GM18498 (cell line): ENCODE data around the gene HSD11B2.

ENCODE experiments used
- ATAC-seq: cut with Tn5 transposase; IDR thresholded peaks from one replicate; pipeline ENCODE4 v1.9.1; 2021; ENCODE audit warnings: mild to moderate bottlenecking, moderate library complexity; ENCODE audit not compliant: unreplicated experiment

HSD11B2 gene

DNA sequence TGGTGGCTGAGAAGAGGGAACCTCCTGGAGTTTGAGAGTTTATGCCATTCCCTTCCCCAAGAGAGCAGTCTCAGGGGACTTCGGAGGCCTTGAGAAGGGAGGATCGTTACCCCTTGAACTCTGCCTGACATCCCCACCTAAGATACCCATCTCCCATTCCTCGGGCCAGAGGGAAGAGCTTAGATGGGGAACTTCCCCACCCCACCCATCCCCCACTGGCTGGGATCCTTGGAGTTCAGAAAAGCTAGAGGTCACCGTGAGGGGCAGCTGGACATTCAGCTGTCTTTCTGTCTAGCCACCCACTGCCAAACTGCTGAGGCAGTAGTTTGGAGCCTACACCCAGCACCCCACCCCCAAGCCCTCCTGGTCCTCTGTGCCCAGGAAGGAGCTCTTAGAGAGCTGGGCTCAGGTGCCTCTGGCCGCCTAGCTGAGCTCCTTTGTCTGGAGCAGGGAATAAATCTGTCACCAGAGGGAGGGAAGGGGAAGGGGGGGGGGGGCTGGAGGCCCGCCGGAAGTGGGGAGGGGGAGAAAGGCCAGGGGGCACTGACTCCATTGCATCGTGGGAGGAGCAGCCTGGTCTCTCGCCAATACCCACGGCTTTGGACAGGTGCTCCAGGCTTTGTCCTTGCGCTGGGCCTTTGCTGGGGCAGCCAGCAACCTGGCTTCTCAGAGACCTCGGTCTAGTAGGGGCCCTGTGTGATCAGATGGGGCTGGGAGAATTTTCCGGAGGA lies 1.0 kb downstream of the HSD11B2 start:
- ATAC-seq, result no peak

DNA sequence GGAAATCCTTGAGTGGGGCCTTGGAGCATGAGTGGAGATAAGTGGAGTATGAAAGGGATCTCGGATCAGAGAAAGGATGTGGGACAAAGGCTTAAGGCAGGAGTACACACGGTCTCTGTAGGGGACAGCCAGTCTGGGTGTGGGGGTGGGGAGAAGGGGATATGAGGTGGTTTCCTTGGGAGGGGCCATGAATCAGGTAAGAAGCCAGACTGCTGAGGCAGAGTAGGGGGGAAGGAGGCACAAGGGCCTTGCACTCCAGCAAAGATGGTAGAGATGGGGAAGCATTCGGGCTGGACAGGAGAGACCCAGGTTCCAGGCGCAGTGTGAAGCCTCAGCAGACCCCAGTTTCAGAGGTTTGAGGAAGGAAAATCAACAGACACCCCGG lies 1.6 kb downstream of the HSD11B2 start:
- no peak for ATAC-seq

DNA sequence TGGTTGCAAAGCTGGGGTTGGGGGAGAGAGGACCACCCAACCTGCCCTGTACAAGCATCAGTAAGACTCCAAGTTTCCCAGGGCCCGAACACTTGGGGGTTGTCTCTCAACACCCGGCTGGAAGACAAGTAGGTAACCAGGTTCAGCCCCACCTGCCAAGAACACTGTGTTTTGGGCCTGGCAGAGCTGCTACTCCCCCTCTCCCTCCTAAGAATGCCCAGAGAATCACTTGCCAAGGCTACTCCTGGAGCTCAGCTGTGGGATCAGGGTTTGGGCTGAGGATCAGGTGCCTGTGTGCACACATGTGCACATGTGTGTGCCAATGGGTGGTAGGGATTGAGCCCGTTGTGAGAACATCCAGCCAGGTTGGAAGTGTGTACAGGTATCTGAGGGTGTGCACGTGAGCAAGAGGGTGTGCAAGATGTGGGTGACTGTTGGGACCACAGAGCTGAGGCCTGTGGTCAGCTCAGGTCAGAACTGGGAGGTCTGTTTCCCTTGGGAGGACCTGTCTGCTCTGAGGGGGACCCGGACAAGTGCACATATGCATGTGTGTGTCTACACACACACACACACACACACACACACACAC lies 2.3 kb downstream of the HSD11B2 start:
- no peak for ATAC-seq

DNA sequence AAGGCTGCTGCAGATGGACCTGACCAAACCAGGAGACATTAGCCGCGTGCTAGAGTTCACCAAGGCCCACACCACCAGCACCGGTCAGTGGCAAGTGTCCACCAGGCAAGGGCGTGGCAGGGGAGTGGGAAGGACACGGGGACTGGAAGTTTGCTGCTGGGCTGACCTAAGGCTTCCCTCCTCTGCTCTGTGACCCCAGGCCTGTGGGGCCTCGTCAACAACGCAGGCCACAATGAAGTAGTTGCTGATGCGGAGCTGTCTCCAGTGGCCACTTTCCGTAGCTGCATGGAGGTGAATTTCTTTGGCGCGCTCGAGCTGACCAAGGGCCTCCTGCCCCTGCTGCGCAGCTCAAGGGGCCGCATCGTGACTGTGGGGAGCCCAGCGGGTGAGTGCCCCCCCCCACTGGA lies 4.8 kb downstream of the HSD11B2 start:
- ATAC-seq, result no peak

DNA sequence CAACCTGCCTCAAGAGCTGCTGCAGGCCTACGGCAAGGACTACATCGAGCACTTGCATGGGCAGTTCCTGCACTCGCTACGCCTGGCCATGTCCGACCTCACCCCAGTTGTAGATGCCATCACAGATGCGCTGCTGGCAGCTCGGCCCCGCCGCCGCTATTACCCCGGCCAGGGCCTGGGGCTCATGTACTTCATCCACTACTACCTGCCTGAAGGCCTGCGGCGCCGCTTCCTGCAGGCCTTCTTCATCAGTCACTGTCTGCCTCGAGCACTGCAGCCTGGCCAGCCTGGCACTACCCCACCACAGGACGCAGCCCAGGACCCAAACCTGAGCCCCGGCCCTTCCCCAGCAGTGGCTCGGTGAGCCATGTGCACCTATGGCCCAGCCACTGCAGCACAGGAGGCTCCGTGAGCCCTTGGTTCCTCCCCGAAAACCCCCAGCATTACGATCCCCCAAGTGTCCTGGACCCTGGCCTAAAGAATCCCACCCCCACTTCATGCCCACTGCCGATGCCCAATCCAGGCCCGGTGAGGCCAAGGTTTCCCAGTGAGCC lies 5.8 kb downstream of the HSD11B2 start:
- no peak for ATAC-seq

DNA sequence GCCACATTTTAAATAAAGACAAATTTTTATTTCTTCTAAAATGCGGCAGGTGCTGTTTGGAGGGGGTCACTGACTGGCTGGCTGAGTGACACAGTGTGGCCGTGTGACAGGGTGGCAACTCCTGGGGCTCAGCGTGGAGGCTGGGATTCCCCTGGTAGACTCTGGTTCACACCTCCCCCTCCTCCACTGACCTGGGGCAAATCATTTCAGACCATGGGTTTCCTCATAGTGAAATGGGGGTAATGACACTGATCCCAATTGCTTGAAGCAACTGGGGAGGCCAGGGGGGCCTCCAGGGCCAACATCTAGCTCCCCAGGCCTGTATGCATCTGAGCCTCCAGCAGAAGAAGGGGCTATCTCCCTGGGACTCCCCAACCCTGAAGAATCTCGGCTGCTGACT lies 6.6 kb downstream of the HSD11B2 start:
- no peak for ATAC-seq

DNA sequence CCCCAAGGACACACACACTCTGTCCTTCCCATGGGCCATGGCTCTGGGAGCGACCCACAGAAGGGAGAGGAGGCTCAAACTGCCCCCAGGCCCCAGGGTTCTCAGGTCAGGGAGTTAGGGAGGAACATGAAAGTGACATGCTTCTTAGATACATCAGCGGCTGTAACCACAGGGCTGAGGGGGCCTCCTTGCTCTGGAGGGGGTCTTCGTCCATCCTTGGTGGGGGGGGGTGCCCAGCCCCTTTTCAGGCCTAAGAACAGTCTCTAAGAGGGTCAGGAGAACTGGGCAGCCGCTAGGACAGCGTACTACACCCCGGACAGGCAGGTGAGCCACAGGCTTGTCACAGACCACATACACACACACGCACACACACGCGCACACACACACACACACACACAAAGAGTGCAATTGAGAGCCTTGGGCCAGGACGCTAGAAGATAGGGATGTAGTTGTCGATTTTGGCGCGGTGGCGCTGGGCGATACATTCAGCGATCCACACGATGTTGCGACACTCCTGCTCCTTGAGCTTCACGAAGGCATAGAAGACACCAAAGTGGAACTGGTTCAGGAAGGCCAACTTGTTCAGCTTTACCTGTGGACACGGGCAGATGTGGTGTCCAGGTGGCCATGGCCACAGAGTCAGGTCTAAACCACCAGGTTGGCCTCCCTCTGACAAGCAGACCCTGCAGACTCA lies 7.3 kb downstream of the HSD11B2 start:
- no peak for ATAC-seq

DNA sequence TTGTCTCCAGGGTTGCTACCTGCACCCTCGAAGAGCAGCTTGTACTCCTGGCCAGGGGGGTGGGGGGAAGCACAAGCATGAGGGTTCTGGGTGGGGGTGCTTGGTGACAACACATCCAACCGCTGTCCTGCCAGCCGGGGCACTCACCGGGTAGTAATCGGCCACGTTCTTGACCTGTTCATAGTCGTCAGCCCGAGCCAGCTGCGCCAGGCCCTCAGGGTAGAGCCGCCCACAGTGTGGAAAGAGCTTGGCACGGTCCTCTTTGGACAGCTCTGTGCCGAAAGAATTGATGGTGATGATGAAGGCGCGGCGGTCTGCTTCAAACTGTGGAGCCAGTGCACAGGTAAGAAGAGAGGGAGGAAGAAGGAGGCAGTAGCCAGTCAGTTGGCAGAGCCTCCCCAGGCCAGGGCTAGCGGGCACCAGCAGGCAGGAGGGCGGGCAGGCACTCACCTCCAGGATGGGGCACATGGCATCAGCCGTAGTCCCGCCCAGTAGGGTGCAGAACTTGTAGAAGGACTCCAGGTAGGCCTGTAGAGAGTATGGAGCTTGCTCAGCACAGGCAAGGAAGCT lies 8.0 kb downstream of the HSD11B2 start:
- no peak for ATAC-seq

DNA sequence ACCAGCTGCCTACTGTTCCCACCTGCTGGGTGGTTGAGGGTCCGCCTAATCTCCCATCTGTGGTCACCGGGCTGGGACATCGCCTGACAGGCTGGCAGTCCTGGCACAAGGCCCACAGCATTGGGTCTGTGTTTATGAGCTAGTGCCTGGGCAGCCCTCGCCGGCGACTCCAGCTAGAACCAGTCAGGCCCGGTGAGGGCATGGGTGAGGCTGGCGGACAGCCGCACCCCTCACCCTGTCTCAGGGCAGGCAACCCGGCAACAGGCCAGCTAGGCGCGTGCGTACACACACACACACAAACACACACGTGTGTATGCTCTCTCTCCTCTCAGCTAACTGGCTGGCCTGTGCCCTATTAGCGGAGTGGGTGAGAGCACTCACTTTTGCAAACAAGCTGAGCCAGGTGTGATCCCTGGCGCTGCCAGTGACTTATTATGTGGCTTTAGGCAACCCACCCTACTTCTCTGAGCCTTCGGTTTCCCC lies 10.4 kb downstream of the HSD11B2 start:
- ATAC-seq, result no peak

DNA sequence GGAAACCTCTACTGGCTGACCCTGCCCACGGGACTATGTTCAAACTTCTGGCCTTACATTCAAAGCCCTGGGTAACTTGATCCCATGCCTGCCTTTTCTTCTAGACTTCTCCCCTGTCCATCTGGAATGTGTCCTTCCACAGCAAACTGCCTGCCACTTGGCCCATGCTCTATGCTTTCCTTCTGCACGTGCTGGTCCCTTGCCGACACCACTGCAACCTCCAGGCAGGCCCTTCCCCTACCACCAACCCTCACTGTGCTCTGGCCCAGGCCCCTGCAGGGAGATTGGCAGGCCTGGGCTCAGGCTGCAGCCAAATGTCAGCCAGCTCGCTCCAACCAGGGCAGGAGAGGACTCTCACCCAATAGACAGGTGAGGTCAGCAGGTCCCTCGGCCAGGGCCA lies 11.0 kb downstream of the HSD11B2 start:
- ATAC-seq, result no peak

DNA sequence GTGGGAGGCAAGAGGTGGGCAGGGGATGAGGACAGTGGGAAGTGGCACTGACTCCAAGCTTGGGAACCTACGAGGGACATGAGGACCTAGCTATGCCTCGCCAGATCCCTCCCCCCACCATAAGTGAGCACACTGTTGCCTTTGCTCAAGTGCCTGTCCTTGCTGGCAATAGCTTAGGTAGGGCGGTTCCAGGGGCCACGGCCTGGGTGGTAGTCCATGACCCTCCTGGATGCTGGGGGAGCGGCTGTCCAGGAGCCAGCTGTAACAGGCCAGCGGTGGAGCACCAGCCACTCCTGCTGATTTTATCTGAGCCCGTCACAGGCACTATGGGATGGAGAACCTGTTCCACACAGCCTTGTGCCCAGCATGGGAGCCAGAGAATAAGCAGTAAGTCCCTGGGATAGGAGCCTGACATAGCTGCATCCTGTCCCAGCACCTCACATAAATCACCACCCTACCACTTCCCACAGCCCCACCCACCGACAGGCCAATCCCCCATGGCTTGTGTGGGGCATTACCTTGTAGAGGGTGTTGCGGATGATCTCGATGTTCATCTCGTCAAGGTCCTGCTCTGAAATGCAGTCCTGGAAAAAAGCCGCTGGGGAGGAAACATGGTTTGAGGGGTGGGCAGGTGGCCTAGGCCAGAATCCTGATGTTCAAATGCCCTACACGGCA lies 11.8 kb downstream of the HSD11B2 start:
- ATAC-seq, result no peak

DNA sequence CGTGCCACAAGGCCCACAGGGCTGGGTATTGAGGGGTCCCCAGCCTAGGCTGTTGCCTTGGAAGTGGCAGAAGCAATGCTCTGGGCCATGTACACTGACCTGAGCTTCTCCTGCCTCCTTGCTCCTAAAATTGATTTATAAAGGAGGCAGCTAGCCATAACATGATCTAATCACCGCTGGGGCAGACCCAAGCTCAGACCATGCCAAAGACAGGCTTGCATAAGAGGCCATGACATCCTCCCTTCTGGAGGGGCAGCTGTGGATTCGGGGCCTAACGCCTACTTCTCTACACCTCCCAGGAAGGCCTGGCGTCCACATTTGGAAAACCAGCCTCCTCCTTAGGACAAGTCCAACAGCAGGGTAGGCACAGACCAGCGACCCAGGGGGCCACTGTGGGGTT lies 12.3 kb downstream of the HSD11B2 start:
- no peak for ATAC-seq

DNA sequence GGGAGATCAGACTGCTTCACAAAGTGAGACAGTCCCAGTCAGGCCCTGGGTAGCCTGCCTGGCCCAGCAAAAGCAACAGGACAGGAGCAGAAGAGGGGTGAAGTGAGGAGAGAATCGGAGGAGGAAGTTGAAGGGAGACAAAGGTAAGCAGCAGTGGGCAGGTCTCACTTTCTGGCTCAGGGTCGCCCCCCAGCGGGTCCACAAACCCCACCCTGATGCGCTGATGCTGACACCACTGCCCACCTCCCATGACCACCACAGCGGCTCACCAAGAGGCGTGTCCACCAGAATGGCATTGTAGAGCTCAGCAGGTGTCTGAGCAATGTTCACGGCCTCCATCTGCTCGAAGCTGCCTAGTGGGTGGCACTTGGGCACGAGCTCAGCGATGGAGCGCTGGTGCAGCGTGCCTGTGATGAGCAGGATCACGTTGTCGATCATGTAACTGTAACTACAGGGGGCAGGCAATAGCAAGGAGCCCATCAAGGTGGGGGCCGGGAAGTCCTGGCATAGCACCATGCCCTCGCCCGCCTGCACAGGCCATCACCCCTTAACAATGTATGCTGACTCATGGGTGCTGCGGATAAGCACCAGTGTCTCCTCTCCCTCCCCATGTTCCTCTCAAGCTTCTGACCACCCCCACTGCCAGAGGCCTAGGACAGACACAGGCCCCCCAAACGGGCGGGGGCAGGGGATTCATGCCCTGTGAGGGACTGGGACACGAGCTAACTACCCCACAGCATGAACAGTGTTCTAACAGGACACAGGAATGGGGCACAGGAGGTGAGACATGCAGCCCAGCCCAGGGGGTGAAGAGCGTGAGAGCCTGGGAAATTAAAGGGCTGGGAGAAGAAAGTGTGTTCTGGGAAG lies 13.6 kb downstream of the HSD11B2 start:
- no peak for ATAC-seq

DNA sequence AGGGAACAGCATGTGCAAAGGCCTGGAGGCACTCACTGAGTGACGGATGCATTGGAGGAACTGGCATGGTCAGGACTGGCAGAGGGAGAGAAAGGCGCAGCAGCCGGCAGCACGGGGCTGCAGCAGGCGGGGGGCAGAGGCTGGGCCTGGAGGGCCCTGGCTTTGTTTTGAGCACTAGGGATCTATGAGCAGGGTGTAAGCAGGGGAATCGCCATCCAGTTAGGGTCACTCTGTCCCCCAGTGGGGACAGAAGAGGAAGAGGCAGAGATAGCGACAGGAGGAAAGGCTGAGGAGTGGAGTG lies 14.2 kb downstream of the HSD11B2 start:
- ATAC-seq, result no peak

DNA sequence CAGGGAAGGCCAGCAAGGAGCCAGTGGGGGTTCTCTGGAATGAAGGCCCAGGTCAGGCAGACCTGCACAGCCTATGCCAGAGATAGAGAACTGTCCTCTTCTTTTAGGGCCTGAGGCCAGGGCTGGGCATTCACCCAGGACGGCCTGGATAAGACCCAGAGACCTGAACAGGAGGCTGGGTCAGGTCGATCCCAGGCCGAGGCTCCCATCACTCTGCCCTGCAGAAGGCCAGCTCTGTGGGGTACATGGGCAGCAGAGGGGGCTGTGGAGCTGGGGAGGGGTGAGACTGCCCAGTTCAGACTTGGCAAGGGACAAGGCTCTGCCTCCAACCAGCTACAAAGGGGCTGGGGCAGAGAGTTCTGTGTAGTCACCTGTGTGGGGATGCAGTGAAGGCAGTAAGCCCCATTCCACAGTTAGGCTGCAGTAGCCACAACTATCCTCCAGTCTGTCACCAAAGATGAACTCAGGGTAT lies 14.6 kb downstream of the HSD11B2 start:
- no peak for ATAC-seq

DNA sequence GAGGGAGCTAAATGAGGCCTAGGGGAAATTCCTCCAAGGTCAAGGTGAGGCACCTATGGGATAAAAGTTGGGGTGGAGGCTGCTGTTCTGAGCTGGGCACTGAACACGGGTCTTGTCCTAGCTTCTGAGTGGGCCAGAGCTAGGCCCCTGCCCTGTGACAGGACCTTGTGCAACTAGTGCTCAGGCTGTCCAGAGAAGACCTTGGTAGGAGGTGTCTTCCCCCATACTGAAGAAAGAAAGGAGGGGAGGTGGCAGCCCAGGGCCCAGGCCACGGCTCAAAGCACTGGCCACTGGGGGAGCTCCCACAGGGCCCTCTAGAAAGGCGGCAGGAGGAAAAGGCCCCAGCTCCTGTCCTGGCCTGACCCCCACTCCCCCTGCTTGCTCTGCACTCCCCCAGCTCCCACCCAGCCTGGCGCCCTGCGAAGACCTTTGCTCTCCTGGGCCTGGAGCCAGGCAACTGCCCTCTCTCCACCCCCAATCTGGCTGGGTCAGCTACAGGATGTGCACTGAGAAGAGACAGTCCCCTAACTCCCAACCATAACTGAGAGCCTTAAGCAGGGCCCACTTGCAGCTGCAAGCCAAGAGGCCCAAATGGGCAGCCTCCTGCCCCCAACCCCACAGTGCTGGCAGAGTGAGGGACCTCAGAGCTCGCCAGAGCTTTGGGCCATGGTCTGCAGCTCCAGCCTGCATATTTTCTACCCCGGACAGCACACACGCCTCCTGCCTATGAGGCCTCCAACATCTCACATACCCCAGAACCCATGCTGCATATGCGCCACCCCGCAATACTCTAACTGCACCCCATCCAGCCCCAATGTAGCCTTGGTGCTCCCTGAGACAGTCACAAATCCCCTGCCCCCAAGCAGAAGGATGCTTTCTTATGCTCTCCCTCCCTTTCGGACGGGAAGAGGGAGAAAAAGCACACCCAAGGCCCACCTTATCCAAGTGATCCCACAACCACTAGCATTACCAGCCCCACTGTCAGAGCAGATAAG lies 15.3 kb downstream of the HSD11B2 start:
- no peak for ATAC-seq

DNA sequence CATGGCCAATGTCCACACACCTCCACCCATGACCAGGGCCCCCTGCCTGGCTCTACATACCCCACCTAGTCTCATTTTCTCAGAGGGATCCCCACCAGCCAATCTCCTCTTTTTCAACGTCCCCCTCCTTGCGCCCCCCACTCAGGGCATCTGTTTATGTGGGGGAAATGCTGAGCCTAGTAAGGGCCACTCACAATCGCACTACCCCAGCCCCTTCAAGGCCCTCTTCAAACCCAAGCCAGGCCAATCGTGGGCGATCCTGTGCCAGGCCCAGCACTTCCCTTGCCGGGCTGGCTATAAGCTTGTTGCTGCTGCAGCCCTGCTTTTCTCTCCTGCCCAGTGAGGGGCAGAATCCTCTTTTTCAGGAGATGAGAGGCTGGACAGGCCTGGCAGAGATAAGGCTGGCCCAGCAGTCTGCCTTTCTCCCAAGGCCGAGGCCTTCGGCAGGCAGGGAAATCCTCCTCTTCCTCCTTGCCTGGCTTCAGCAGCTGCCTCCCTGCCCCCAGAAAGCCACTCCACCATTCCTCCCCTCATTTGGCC lies 16.1 kb downstream of the HSD11B2 start:
- no peak for ATAC-seq

DNA sequence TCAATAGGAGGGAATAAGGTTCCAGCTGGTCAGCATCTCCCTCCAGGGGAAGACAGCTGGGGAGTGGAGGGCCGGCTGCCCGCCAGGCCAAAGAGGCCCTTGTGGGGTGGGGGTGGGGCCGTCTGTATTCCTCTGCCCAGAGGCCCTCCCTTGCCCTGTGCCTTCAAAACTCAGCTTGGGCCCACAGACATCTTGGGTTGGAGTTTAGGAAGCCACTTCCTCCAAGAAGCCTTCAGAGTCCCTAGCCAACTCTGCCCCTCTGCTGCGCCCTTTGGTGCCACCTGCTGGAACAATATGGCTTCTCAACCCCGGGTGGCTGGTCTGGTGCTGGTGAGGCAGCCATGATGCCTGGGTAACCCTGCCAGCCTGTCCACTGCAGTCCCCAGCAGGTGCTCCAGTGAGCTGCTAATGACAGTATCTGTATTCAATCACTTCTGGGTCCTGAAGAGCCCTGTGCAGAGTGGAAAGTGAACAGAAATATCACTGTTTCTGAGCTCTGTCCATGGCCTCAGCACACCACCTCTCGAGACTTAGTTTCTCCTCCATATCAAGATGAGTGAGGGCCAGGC lies 16.7 kb downstream of the HSD11B2 start:
- ATAC-seq, result no peak
